ENCODE results near the gene PDE10A.

The PDE10A gene

DNA sequence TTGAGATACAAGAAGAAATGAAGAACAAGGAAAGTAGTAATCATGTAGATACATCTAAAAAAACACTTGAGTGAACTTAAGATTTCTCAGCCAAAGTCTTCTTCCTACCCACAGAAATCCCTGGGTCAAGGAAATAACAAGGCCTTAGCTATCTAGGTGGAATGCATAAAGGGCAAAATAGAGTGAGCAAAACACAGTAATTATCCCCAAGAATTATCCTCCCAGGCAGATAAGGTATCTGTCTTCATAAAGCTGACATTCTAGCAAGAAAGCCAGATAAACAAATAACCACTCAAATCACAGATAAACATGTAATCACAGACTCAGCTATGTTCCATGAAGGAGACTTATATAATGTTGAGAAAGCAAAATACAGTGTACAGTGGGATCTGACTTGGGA is 216.7 kb downstream of the PDE10A start:
- Histone ChIP-seq H3K27ac (ENCODE audit: low read depth, low read length) (no peak overlapping the region), H3K4me1 (ENCODE audit: control insufficient read depth in 1 of 2, insufficient read depth in 2 of 2, low read length in 2 of 2) (no peaks in the 10 kb centered on the region), H3K9ac (ENCODE audit: low read depth in 1 of 2, low read length in 2 of 2) (no peak overlapping the region), H3K36me3 (ENCODE audit: control insufficient read depth in 1 of 2, insufficient read depth in 2 of 2, low read length in 2 of 2) (no peaks in the 10 kb centered on the region), H3K27me3 (ENCODE audit: control insufficient read depth in 1 of 2, insufficient read depth in 2 of 2, low read length in 2 of 2) (no peaks in the 10 kb centered on the region), H3K4me3 (ENCODE audit: low read depth in 1 of 2, low read length in 2 of 2) (no peak overlapping the region), H3K9me3 (ENCODE audit: control insufficient read depth in 1 of 2, low read length in 2 of 2) (no peaks in the 10 kb centered on the region)

- H3K27me3 ChIP-seq (ENCODE audit: control insufficient read depth in 1 of 2, insufficient read depth in 2 of 2, low read length in 2 of 2) = no peaks in the 10 kb centered on the region
- H3K36me3 ChIP-seq (ENCODE audit: control insufficient read depth in 1 of 2, insufficient read depth in 2 of 2, low read length in 2 of 2) = no peaks in the 10 kb centered on the region
- H3K9me3 ChIP-seq (ENCODE audit: control insufficient read depth in 1 of 2, low read length in 2 of 2) = no peaks in the 10 kb centered on the region
- H3K4me3 ChIP-seq (ENCODE audit: low read depth in 1 of 2, low read length in 2 of 2) = no peak overlapping the region
- H3K4me1 ChIP-seq (ENCODE audit: control insufficient read depth in 1 of 2, insufficient read depth in 2 of 2, low read length in 2 of 2) = no peaks in the 10 kb centered on the region
- no peak overlapping the region for H3K27ac ChIP-seq (ENCODE audit: low read depth, low read length)
- H3K9ac ChIP-seq (ENCODE audit: low read depth in 1 of 2, low read length in 2 of 2) = no peak overlapping the region
Observed at GRCh38 chr6:165443462-165443861, 219.6 kb downstream of the PDE10A start.

GRCh38 chr6:165441181-165441580 is 221.9 kb downstream of the PDE10A start:
- Histone ChIP-seq H3K4me3 (ENCODE audit: low read depth in 1 of 2, low read length in 2 of 2) (no peak overlapping the region), H3K9ac (ENCODE audit: low read depth in 1 of 2, low read length in 2 of 2) (no peak overlapping the region), H3K27ac (ENCODE audit: low read depth, low read length) (no peak overlapping the region), H3K9me3 (ENCODE audit: control insufficient read depth in 1 of 2, low read length in 2 of 2) (no peaks in the 10 kb centered on the region), H3K4me1 (ENCODE audit: control insufficient read depth in 1 of 2, insufficient read depth in 2 of 2, low read length in 2 of 2) (no peaks in the 10 kb centered on the region), H3K36me3 (ENCODE audit: control insufficient read depth in 1 of 2, insufficient read depth in 2 of 2, low read length in 2 of 2) (no peaks in the 10 kb centered on the region), H3K27me3 (ENCODE audit: control insufficient read depth in 1 of 2, insufficient read depth in 2 of 2, low read length in 2 of 2) (no peaks in the 10 kb centered on the region)

DNA sequence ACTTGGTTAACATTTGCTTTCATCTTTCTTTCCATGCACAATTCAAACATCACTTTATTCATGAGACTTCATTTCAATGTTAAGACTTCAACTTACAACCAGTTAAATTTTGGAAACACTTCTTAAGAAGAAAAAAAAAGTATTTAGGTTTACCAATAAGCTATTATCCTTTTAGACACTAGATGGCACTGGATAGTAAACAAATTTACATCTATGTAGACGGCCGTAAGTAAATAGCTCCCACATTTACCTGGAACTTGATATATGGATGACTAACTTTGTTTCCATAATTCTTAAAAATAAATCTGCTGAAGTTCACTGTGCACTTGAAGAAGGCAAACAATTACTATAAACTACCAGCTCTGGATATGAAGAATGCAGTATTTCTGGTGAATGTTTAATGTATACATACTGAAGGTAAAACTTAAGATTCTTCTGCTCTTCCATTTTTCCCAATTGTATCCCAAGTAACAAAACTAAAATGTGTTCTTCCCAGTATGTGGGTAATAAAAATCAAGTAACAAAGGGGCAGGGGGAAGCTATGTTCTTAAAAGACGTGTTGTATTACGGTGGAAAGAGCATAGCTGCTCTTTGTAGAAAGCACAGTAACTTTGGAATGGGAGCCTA is 223.0 kb downstream of the PDE10A start:
- Histone ChIP-seq H3K9ac (ENCODE audit: low read depth in 1 of 2, low read length in 2 of 2) (no peak overlapping the region), H3K4me1 (ENCODE audit: control insufficient read depth in 1 of 2, insufficient read depth in 2 of 2, low read length in 2 of 2) (no peaks in the 10 kb centered on the region), H3K27me3 (ENCODE audit: control insufficient read depth in 1 of 2, insufficient read depth in 2 of 2, low read length in 2 of 2) (no peaks in the 10 kb centered on the region), H3K4me3 (ENCODE audit: low read depth in 1 of 2, low read length in 2 of 2) (no peak overlapping the region), H3K36me3 (ENCODE audit: control insufficient read depth in 1 of 2, insufficient read depth in 2 of 2, low read length in 2 of 2) (no peaks in the 10 kb centered on the region), H3K9me3 (ENCODE audit: control insufficient read depth in 1 of 2, low read length in 2 of 2) (no peaks in the 10 kb centered on the region), H3K27ac (ENCODE audit: low read depth, low read length) (no peak overlapping the region)

- Histone ChIP-seq H3K27me3 (ENCODE audit: control insufficient read depth in 1 of 2, insufficient read depth in 2 of 2, low read length in 2 of 2) (no peaks in the 10 kb centered on the region), H3K4me3 (ENCODE audit: low read depth in 1 of 2, low read length in 2 of 2) (no peak overlapping the region), H3K9me3 (ENCODE audit: control insufficient read depth in 1 of 2, low read length in 2 of 2) (no peaks in the 10 kb centered on the region), H3K4me1 (ENCODE audit: control insufficient read depth in 1 of 2, insufficient read depth in 2 of 2, low read length in 2 of 2) (no peaks in the 10 kb centered on the region), H3K36me3 (ENCODE audit: control insufficient read depth in 1 of 2, insufficient read depth in 2 of 2, low read length in 2 of 2) (no peaks in the 10 kb centered on the region), H3K9ac (ENCODE audit: low read depth in 1 of 2, low read length in 2 of 2) (no peak overlapping the region), H3K27ac (ENCODE audit: low read depth, low read length) (no peak overlapping the region)
Observed at GRCh38 chr6:165426892-165427291, 236.1 kb downstream of the PDE10A start.

DNA sequence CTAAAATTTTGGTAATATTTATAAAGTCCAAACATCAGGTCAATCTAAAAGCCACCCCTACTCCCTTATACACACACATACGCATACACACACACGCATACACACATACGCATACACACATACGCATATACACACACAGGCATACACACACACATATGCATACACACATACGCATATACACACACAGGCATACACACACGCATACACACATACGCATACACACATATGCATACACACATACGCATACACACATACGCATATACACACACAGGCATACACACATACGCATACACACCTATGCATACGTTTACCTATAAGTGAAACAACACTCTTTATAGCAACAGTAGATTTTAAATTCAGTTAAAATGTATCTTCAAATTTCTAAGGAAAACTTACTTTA is 240.8 kb downstream of the PDE10A start:
- H3K27me3 ChIP-seq (ENCODE audit: control insufficient read depth in 1 of 2, insufficient read depth in 2 of 2, low read length in 2 of 2) = no peaks in the 10 kb centered on the region
- no peaks in the 10 kb centered on the region for H3K9me3 ChIP-seq (ENCODE audit: control insufficient read depth in 1 of 2, low read length in 2 of 2)
- no peak overlapping the region for H3K9ac ChIP-seq (ENCODE audit: low read depth in 1 of 2, low read length in 2 of 2)
- H3K4me1 ChIP-seq (ENCODE audit: control insufficient read depth in 1 of 2, insufficient read depth in 2 of 2, low read length in 2 of 2) = no peaks in the 10 kb centered on the region
- H3K36me3 ChIP-seq (ENCODE audit: control insufficient read depth in 1 of 2, insufficient read depth in 2 of 2, low read length in 2 of 2) = no peaks in the 10 kb centered on the region
- H3K4me3 ChIP-seq (ENCODE audit: low read depth in 1 of 2, low read length in 2 of 2) = no peak overlapping the region
- H3K27ac ChIP-seq (ENCODE audit: low read depth, low read length) = no peak overlapping the region

DNA sequence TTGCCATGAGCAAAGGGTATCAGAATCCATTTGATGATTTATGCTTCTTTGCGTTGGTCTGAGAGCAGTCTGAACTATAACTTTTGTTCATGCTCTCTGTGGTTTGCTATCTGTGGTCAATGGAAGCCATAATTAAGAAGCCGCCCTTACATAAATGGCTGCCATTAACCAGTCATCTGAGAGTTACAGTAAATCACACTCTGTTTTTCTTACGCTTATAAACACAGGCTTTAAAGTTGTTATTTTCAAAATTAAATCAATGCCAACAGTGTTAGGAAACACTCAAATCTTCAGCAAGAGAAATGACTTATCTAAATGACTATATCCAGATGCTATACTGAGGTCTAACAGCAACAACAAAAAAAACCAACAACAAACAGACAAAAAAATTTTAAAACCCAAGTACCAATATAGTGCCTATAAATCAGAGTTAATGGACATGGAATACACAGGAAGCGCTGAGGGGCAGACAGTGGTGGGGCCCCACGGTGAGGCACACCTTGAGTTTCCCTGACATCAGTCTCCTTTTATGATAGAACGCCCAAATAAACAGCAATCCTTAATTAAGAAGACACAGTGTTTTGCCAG is 245.7 kb downstream of the PDE10A start:
- H3K36me3 ChIP-seq (ENCODE audit: control insufficient read depth in 1 of 2, insufficient read depth in 2 of 2, low read length in 2 of 2) = no peaks in the 10 kb centered on the region
- no peak overlapping the region for H3K9ac ChIP-seq (ENCODE audit: low read depth in 1 of 2, low read length in 2 of 2)
- H3K27me3 ChIP-seq (ENCODE audit: control insufficient read depth in 1 of 2, insufficient read depth in 2 of 2, low read length in 2 of 2) = no peaks in the 10 kb centered on the region
- no peaks in the 10 kb centered on the region for H3K9me3 ChIP-seq (ENCODE audit: control insufficient read depth in 1 of 2, low read length in 2 of 2)
- H3K27ac ChIP-seq (ENCODE audit: low read depth, low read length) = no peak overlapping the region
- H3K4me1 ChIP-seq (ENCODE audit: control insufficient read depth in 1 of 2, insufficient read depth in 2 of 2, low read length in 2 of 2) = no peaks in the 10 kb centered on the region
- H3K4me3 ChIP-seq (ENCODE audit: low read depth in 1 of 2, low read length in 2 of 2) = no peak overlapping the region

GRCh38 chr6:165404697-165405096 is 258.3 kb downstream of the PDE10A start:
- no peaks in the 10 kb centered on the region for H3K9me3 ChIP-seq (ENCODE audit: control insufficient read depth in 1 of 2, low read length in 2 of 2)
- no peak overlapping the region for H3K9ac ChIP-seq (ENCODE audit: low read depth in 1 of 2, low read length in 2 of 2)
- H3K4me3 ChIP-seq (ENCODE audit: low read depth in 1 of 2, low read length in 2 of 2) = no peak overlapping the region
- no peaks in the 10 kb centered on the region for H3K27me3 ChIP-seq (ENCODE audit: control insufficient read depth in 1 of 2, insufficient read depth in 2 of 2, low read length in 2 of 2)
- H3K4me1 ChIP-seq (ENCODE audit: control insufficient read depth in 1 of 2, insufficient read depth in 2 of 2, low read length in 2 of 2) = no peaks in the 10 kb centered on the region
- no peak overlapping the region for H3K27ac ChIP-seq (ENCODE audit: low read depth, low read length)
- no peaks in the 10 kb centered on the region for H3K36me3 ChIP-seq (ENCODE audit: control insufficient read depth in 1 of 2, insufficient read depth in 2 of 2, low read length in 2 of 2)

DNA sequence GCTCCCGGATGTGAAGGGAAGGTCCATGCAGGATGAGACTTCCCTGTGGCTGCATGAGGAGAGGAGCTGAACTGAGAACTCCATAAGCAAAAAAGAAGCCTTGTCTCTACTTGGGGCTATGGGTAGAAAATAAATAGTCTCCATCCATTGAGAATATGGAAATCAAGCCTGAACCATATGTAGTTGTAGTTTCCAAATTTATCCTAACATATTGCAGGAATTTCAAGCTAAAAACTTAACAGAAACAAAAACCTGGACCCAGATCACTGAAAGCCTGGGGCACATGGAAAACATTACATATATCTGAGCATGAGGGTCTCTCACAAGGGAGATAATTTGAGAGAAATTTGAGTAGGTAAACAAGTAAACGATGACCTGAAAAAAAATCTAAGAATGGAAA is 258.7 kb downstream of the PDE10A start:
- Histone ChIP-seq H3K9ac (ENCODE audit: low read depth in 1 of 2, low read length in 2 of 2) (no peak overlapping the region), H3K4me1 (ENCODE audit: control insufficient read depth in 1 of 2, insufficient read depth in 2 of 2, low read length in 2 of 2) (no peaks in the 10 kb centered on the region), H3K4me3 (ENCODE audit: low read depth in 1 of 2, low read length in 2 of 2) (no peak overlapping the region), H3K27me3 (ENCODE audit: control insufficient read depth in 1 of 2, insufficient read depth in 2 of 2, low read length in 2 of 2) (no peaks in the 10 kb centered on the region), H3K9me3 (ENCODE audit: control insufficient read depth in 1 of 2, low read length in 2 of 2) (no peaks in the 10 kb centered on the region), H3K36me3 (ENCODE audit: control insufficient read depth in 1 of 2, insufficient read depth in 2 of 2, low read length in 2 of 2) (no peaks in the 10 kb centered on the region), H3K27ac (ENCODE audit: low read depth, low read length) (no peak overlapping the region)

GRCh38 chr6:165403006-165403595 is 259.9 kb downstream of the PDE10A start:
- Histone ChIP-seq H3K9ac (ENCODE audit: low read depth in 1 of 2, low read length in 2 of 2) (no peak overlapping the region), H3K4me1 (ENCODE audit: control insufficient read depth in 1 of 2, insufficient read depth in 2 of 2, low read length in 2 of 2) (no peaks in the 10 kb centered on the region), H3K4me3 (ENCODE audit: low read depth in 1 of 2, low read length in 2 of 2) (no peak overlapping the region), H3K9me3 (ENCODE audit: control insufficient read depth in 1 of 2, low read length in 2 of 2) (no peaks in the 10 kb centered on the region), H3K27me3 (ENCODE audit: control insufficient read depth in 1 of 2, insufficient read depth in 2 of 2, low read length in 2 of 2) (no peaks in the 10 kb centered on the region), H3K36me3 (ENCODE audit: control insufficient read depth in 1 of 2, insufficient read depth in 2 of 2, low read length in 2 of 2) (no peaks in the 10 kb centered on the region), H3K27ac (ENCODE audit: low read depth, low read length) (no peak overlapping the region)

Measured in duodenal mucosa (tissue), 2 donors.